ENCODE measurements around the gene SESTD1.

DNA sequence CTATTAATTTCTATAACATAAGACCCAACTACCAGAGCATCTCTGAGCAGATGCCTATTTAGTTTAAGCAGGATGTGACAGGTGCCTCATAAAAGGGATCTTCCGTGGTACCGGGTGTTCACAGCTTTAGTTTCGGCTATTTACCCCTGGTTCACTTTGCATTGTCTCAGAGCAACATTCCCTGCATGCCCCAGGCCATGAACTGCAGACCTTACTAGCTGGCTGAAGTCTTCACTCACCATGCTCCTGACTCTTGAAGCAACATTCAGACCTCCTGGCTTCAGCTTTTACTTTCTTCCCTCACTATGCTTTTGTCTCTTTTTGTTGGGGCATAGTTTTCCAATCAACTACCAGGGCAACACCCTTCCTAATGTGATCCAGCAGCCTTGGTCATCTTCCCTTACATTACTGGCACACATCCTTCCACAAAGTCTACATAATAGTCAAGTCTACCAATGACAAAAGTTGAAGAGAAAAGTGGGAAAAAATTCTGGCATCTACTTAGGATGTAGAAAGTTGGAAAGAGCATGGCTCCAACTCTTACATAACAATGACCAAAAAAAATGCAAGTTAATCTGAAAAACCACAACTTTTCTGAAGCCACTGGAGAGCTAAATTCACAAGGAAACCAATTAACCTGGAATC lies 99.2 kb downstream of the SESTD1 start:
- TF ChIP-seq CTCF (conservative IDR thresholded peaks at IDR 0.05 in 1 of 2, IDR thresholded peaks at IDR 0.05 in 1 of 2; ENCODE audit: low read depth in 1 of 2, low read length in 2 of 2) (no peak), EZH2 (IDR thresholded peaks at IDR 0.05; ENCODE audit: low read length, missing control alignments) (no peak)

Data from fibroblast of lung (primary cell).